Measurements from ENCODE around the gene ACSS1. TPM values are rescaled to one million over a fixed set of nuclear protein-coding genes. Genes with fewer than 3 reads are reported as not detected.

The ACSS1 gene
- total RNA-seq, 1 donor from 2014 or later, result 0.27 TPM

DNA sequence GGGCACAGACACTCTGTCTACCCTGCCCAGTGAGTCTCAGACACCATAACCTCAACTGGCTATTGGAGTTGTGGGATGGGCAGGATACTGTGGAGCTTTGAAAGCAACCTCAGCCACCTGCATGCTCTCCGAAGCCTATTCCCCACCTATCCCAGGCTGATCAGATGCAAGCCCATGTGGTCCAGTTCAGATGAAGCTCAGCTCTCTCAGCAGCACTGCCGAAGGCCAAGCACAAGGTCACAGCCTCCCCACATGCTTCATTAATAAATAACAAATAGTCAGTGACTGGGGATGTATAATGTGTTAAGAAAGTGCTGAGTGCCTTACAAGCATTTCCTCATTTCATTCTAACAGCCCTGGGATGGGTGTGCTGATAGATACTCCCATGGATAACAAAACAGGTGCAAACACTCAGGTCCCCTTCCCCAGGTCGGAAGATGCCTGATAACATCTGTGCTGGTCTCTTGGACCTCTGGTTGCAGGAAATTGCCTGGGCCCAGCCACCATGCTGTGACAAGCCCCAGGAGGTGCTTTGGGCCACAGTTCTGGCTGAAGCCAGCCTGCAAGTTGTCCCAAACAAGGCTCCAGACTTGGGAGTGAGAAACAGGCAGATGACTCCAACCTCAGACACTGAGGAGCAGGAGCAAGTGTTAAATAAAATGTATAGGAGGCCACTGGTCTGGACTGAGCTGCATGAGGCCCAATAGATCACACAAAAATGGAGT, 3.7 kb downstream of the ACSS1 start:
- H3K27me3 Mint-ChIP-seq (ENCODE audit: low read depth, unreplicated experiment), result peaks cover 69% of the 10 kb centered on the region
- no peak for FAIRE-seq

DNA sequence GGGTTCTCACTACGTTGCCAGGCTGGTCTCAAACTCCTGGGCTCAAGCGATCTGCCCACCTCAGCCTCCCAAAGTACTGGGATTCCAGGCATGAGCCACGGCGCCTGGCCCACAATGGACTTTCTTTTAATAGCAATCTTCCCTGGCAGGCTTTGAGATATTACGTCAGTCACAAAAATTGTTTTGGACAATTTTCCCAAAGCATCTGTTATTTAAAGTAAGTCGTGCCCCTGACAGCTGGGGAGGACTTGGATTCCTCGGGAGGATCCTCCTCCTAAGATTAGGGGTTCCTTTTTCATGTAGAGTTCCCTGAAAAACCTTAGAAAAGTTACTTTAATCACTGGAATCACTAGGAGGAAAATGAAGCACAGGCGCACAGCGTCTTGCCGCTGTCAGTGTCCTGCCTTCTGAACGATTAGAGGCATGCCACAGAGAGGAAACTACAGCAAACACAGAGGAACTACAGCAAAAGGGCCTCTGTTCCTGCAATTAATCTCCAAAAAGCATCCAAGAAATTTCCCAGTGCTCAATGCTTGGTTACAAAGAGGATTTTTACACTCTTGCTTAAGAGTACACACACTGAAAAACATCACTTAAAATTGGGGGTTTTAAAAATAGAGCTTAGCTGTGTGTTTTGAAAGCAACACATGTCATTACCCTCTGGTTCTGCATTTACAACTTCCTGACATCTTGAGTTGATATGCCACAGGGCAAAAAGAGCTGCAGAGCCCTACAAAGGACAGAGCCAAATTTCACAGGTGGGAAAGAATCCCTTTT, 4.5 kb downstream of the ACSS1 start:
- Histone ChIP-seq H3K9me3 (ENCODE audit: insufficient read depth, low read depth, low read length) (no peaks in the 10 kb centered on the region), H3K4me3 (ENCODE audit: insufficient read depth, low read depth, low read length) (no peak overlapping the region), H3K27ac (ENCODE audit: low read depth, low read length) (no peak overlapping the region), H3K4me2 (ENCODE audit: low read length) (no peak overlapping the region), H3K79me2 (ENCODE audit: insufficient read depth, low read length) (no peaks in the 10 kb centered on the region), H3K36me3 (ENCODE audit: insufficient read depth, low read length) (no peaks in the 10 kb centered on the region), H3K4me1 (ENCODE audit: insufficient read depth, low read length) (peaks cover 13% of the 10 kb centered on the region), H4K20me1 (ENCODE audit: insufficient read depth, low read length) (peaks cover 23% of the 10 kb centered on the region), H3K9ac (ENCODE audit: low read length) (no peak overlapping the region), H2AFZ (ENCODE audit: low read depth, low read length) (no peak overlapping the region), H3K27me3 (ENCODE audit: insufficient read depth, low read length) (peaks cover 23% of the 10 kb centered on the region)
- TF ChIP-seq EZH2 (IDR thresholded peaks at IDR 0.05; ENCODE audit: insufficient read depth, low read length), result no peak
- TF ChIP-seq, protein P1, sequence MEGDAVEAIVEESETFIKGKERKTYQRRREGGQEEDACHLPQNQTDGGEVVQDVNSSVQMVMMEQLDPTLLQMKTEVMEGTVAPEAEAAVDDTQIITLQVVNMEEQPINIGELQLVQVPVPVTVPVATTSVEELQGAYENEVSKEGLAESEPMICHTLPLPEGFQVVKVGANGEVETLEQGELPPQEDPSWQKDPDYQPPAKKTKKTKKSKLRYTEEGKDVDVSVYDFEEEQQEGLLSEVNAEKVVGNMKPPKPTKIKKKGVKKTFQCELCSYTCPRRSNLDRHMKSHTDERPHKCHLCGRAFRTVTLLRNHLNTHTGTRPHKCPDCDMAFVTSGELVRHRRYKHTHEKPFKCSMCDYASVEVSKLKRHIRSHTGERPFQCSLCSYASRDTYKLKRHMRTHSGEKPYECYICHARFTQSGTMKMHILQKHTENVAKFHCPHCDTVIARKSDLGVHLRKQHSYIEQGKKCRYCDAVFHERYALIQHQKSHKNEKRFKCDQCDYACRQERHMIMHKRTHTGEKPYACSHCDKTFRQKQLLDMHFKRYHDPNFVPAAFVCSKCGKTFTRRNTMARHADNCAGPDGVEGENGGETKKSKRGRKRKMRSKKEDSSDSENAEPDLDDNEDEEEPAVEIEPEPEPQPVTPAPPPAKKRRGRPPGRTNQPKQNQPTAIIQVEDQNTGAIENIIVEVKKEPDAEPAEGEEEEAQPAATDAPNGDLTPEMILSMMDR (IDR thresholded peaks at IDR 0.05; ENCODE audit: insufficient read depth, low read depth, low read length), result no peak
- Mint-ChIP-seq H3K4me3 (ENCODE audit: unreplicated experiment) (no peak overlapping the region), H3K9me3 (ENCODE audit: unreplicated experiment) (peaks cover 1% of the 10 kb centered on the region), H3K4me1 (ENCODE audit: low read depth, unreplicated experiment) (no peaks in the 10 kb centered on the region), H3K27me3 (ENCODE audit: low read depth, unreplicated experiment) (peaks cover 72% of the 10 kb centered on the region), H3K36me3 (ENCODE audit: low read depth, unreplicated experiment) (peaks cover 2% of the 10 kb centered on the region), H3K27ac (ENCODE audit: unreplicated experiment) (no peak overlapping the region)
- FAIRE-seq, result no peak
- DNase-seq (ENCODE audit: low read depth), result peak; percentile 35

More for the DNA sequence above, 3.7 kb downstream of the ACSS1 start:
- Mint-ChIP-seq H3K4me1 (ENCODE audit: low read depth, unreplicated experiment) (no peaks in the 10 kb centered on the region), H3K36me3 (ENCODE audit: low read depth, unreplicated experiment) (peaks cover 2% of the 10 kb centered on the region), H3K9me3 (ENCODE audit: unreplicated experiment) (peaks cover 1% of the 10 kb centered on the region), H3K4me3 (ENCODE audit: unreplicated experiment) (no peak overlapping the region), H3K27ac (ENCODE audit: unreplicated experiment) (no peak overlapping the region)
- H3K79me2 ChIP-seq (ENCODE audit: insufficient read depth, low read length), result no peaks in the 10 kb centered on the region
- no peak overlapping the region for H3K4me3 ChIP-seq (ENCODE audit: insufficient read depth, low read depth, low read length)
- H3K36me3 ChIP-seq (ENCODE audit: insufficient read depth, low read length), result no peaks in the 10 kb centered on the region
- H2AFZ ChIP-seq (ENCODE audit: low read depth, low read length), result no peak overlapping the region
- H3K9ac ChIP-seq (ENCODE audit: low read length), result no peak overlapping the region
- H3K27me3 ChIP-seq (ENCODE audit: insufficient read depth, low read length), result peaks cover 21% of the 10 kb centered on the region
- no peak overlapping the region for H3K4me2 ChIP-seq (ENCODE audit: low read length)
- peaks cover 13% of the 10 kb centered on the region for H3K4me1 ChIP-seq (ENCODE audit: insufficient read depth, low read length)
- TF ChIP-seq EZH2 (IDR thresholded peaks at IDR 0.05; ENCODE audit: insufficient read depth, low read length), result no peak
- no peaks in the 10 kb centered on the region for H3K9me3 ChIP-seq (ENCODE audit: insufficient read depth, low read depth, low read length)
- DNase-seq (ENCODE audit: low read depth), result no peak
- peaks cover 23% of the 10 kb centered on the region for H4K20me1 ChIP-seq (ENCODE audit: insufficient read depth, low read length)
- H3K27ac ChIP-seq (ENCODE audit: low read depth, low read length), result no peak overlapping the region

DNA sequence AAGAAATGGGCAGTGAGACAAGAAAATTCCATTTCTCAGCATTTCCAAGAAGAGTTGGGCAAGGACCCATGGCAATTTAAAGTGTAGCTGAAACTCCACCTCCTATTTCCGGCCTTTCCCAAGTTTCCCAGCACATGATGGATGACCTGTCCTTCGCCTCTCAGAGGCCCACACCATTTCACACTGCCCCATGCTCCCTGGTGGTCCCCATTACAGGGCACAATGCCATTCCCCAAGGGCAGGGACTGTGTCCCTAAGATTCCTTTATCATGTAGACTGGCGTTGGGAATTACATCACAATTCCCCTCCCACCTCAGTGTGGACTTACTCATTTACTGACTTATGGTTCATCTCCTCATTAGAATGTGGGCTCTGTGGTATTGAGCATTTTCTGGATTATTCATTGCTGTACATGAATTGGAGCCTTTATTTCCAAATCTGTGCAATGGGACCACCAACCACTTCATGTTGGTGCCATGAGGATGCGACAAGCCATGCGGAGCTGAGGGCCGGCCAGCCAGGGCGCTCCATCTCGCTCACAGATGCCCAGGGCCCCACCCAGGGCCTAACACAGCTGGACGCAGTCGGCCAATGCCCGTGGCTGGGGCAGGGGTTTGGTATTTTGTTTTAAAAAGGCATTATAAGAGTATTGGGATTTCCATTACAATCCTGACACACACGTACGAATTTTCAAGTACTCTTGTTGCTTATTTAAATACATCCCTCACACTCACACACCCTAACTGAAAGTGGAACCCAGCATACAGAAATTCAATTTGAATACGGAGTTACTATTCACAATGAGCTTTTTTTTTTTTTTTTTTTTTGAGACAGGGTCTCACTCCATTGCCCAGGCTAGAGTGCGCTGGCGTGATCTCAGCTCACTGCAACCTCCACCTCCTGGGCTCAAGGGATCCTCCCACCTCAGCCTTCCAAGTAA, 5.4 kb downstream of the ACSS1 start:
- no peak overlapping the region for H2AFZ ChIP-seq (ENCODE audit: low read depth, low read length)
- H3K27me3 Mint-ChIP-seq (ENCODE audit: low read depth, unreplicated experiment), result peaks cover 81% of the 10 kb centered on the region
- H4K20me1 ChIP-seq (ENCODE audit: insufficient read depth, low read length), result peaks cover 23% of the 10 kb centered on the region
- peak; percentile 35 for DNase-seq (ENCODE audit: low read depth)
- no peaks in the 10 kb centered on the region for H3K79me2 ChIP-seq (ENCODE audit: insufficient read depth, low read length)
- no peaks in the 10 kb centered on the region for H3K4me1 Mint-ChIP-seq (ENCODE audit: low read depth, unreplicated experiment)
- H3K4me3 ChIP-seq (ENCODE audit: insufficient read depth, low read depth, low read length), result no peak overlapping the region
- H3K36me3 Mint-ChIP-seq (ENCODE audit: low read depth, unreplicated experiment), result peaks cover 2% of the 10 kb centered on the region
- H3K9ac ChIP-seq (ENCODE audit: low read length), result no peak overlapping the region
- H3K9me3 Mint-ChIP-seq (ENCODE audit: unreplicated experiment), result peaks cover 1% of the 10 kb centered on the region
- H3K27me3 ChIP-seq (ENCODE audit: insufficient read depth, low read length), result peaks cover 28% of the 10 kb centered on the region
- FAIRE-seq, result no peak
- H3K9me3 ChIP-seq (ENCODE audit: insufficient read depth, low read depth, low read length), result no peaks in the 10 kb centered on the region
- no peak overlapping the region for H3K4me3 Mint-ChIP-seq (ENCODE audit: unreplicated experiment)
- peaks cover 11% of the 10 kb centered on the region for H3K4me1 ChIP-seq (ENCODE audit: insufficient read depth, low read length)
- no peak overlapping the region for H3K27ac Mint-ChIP-seq (ENCODE audit: unreplicated experiment)
- no peak overlapping the region for H3K27ac ChIP-seq (ENCODE audit: low read depth, low read length)
- H3K4me2 ChIP-seq (ENCODE audit: low read length), result no peak overlapping the region
- H3K36me3 ChIP-seq (ENCODE audit: insufficient read depth, low read length), result no peaks in the 10 kb centered on the region
- TF ChIP-seq, protein P1 (IDR thresholded peaks at IDR 0.05; ENCODE audit: insufficient read depth, low read depth, low read length), result no peak
- TF ChIP-seq EZH2 (IDR thresholded peaks at IDR 0.05; ENCODE audit: insufficient read depth, low read length), result no peak

Measured in astrocyte (in vitro differentiated cells and primary cell).